Stimulated activated CD4-positive, alpha-beta T cell treated with anti-CD3 and anti-CD28 coated beads, Interleukin-15, amount 100 ng/mL, for 24 hours (primary cell): ENCODE data around the gene SLMAP.
"Not testable (repeated sequence)": the region's sequence is repeated elsewhere in the genome, so short reads cannot be mapped to it uniquely, and the experiment has no call there.

Experiments used
- DNase-seq: peaks from one replicate; pipeline ENCODE4 v3.0.0-alpha.2; 2020

The SLMAP gene

DNA sequence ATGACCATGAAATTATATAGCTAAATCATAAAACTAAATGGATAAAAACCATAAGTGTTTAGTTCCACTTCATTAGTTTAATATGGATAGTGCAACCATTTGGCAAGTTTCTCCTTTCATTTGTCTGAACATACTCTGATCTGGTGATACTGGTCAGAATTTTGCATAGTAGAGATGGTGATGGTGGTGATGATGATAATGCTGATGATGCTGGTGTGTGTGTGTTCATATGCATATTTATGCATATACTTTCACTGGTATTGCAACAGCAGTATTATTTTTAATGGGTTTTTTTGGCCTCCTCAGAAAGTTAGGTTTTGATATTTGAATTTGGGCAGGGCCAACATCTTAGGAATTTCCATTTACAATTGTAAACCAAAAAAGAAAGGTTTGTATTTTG is 76.4 kb downstream of the SLMAP start:
- DNase-seq: no peak

DNA sequence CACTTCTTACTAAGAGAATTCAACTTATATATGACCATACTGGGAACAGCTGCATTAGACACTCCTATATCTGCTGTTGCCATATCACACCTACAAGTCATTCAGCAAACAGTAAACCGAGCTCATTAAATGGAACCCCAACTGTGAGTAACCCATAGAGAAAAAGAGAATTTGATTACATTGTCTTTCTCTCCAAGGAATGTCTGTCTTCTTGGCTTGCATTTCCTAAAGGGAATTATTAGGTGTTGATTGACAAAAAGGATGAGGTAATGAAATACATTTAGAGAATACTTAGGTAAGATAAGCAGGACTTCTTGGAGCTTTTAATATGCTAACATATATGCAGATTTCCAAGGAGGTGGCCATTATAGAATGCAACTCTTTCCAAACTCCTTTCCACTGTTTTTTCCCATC is 76.8 kb downstream of the SLMAP start:
- no peak for DNase-seq

DNA sequence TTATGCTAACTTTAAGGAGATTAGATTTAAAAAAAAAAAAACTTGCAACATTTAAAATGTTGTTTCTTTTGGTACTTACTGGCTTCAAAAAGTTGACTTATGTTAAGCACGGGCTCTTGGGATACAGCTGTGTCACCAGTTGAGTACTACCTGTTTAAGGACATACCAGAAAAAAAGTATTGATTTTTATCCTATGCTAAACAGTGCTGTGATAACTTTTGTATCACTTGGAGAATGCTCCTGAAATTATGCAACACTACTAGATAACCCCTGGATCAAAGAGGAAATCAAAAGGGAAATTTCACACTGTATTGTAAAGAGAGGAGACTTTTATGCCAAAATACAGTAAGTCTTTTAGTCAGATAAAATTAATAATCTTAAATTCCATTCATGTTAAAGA is 77.7 kb downstream of the SLMAP start:
- no peak for DNase-seq

DNA sequence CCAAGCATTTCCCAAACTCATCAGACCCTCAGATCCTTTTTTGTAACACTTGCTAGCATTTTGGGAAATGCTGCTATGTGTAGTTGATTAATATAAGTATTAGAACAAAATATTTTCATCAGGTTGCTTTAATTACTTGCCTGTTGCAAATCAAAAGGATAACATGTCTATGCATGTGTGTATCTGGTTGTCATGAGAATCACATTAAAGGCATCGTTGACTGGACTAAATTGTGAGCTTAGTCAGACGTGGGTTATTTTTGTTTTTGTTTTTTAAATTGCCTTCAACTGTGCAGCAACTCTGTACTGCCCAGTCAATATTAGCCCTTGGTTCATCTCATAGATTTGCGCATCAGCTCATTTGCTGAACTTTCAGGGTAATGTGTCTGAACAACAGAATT is 81.6 kb downstream of the SLMAP start:
- no peak for DNase-seq

DNA sequence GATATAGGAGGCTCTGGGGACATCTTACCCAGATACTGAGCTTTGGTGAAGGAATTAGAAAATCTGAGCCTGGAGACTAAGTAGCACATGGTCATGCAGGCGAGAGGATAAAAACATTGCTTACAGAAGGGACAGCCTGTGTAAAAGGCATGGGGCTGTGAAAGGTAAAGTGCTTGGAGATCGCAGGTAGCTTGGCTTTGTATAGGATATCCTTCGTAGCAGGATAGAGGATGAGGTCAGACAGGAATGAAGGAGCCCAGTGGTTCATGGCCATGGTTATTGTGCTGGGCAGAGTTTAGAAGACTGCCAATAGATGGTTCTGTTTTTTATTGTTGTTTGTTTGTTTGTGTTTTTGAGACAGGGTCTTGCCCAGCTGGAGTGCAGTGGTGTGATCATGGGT is 82.5 kb downstream of the SLMAP start:
- DNase-seq: no peak

DNA sequence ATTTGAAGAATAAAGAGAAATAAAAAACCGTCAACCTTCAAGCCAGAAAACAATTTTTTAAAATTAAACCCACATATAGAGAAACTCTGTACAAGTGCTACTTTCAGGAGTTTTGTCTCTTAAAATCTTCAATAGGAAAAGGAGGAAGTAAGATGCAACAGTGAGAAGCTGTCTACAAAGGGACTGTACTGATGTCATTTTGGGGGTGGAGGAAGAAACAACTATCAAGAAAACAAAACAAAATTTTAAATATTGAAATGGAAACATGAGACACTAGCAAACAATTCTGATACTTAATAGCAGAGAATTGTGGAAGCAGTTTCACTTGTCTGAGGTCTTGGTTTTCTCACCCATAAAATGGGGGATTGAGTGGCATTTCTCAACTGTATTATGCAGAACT is 84.4 kb downstream of the SLMAP start:
- DNase-seq: no peak

DNA sequence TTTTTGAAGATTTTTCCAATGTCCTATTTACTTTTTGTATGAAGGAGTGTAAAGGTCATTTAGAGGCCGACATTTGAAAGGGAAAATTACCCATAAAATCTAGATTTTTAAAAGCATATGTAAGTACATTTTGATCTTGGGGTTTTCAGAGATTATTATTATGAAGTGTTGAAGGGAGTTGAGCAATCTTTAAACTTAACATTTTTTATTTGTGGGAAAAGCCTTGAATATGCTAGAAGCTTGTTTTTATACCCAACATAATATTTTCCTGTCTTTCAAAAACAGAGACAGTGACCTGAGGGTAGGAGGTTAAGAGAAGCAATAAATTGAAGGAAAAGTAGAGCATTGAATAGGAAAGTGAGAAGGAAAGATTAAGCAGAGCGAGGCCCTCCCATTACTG is 85.7 kb downstream of the SLMAP start:
- no peak for DNase-seq

DNA sequence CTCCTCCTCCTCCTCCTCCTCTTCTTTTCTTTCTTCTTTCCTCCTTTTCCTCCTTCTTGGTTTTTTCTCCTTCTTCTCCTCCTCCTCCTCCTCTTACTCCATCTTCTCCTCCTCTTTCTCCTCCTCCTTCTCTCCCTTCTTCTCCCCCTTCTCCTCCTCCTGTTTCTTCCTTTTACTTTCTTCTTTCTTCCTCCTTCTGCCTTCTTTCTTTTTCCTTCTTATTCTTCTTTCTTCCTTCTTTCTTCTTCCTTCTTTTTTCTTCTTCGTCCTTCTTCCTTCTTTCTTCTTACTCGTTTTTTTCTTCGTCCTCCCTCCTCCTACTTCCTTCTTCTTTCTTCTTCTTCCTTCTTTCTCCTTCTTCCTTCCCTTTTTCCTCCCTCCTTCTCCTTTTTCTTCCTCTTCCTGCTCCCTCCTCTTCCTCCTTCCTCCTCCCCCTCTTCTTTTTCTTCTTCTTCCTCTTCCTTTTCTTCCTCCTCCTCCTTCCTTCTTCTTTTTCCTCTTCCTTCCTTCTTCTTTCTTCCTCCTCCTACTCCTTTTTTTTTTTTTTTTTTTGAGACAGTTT is 92.1 kb downstream of the SLMAP start:
- DNase-seq: no peak

DNA sequence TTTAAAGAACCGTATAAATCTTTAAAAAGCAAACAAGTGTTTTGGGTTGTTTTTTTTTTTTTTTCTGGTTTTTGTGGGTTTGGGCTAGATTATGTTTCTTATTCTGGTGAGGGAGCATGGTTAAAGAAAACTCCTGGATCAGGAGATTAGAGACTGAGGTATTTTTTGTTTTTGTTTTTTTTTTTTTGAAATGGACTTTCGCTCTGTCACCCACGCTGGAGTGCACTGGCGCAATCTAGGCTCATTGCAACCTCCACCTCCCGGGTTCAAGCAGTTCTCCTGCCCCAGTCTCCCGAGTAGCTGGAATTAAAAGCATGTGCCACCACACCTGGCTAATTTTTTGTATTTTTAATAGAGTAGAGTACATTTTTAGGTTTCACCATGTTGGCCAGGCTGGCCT is 95.2 kb downstream of the SLMAP start:
- DNase-seq: no peak

DNA sequence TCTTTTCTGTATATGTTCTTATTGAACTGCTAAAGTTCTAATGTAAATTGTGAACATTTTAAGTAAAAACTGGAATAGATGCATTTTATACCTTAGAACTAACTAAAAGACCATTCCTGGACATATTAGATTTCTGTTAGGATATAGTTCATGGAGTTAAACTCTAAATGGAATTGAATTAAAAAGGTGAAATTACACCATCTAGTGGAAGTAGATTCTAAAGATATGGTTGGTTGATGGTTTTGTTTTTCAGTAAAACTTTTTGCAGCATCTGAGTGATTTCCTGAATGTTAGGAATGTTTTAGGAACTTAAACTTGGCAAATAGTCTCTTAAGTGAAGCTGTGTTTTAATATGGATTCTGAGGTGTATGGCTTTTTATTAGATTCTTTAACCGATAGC is 96.8 kb downstream of the SLMAP start:
- no peak for DNase-seq

DNA sequence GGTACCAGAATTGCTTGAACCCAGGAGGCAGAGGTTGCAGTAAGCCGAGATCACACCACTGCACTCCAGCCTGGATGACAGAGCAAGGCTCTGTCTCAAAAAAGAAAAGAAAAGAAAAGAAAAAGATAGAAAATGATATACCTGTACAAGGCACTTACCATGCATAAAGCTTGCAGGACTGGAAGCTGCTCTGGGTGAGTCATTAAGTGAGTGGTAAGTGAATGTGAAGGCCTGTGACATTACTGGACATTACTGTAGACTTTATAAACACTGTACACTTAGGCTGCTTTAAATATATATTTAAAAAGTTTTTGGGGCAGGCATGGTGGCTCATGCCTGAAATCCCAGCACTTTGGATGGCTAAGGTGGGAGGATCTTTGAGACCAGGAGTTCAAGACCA is 99.2 kb downstream of the SLMAP start:
- DNase-seq: no peak

DNA sequence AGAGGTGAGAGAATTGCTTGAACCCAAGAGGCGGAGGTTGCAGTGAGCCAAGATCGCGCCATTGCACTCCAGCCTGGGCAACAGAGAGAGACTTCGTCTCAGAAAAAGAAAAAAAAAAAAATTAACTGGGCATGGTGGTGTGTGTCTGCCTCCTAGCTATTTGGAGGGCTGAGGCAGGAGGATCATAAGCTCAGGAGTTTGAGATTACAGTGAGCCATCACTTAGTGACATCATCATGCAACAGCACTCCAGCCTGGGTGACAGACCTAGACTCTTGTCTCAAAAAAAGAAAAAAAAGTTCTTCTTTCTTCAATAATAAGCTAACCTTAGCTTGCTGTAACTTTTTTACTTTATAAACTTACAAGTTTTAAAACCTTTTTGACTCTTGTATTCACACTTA is 99.8 kb downstream of the SLMAP start:
- DNase-seq: no peak

DNA sequence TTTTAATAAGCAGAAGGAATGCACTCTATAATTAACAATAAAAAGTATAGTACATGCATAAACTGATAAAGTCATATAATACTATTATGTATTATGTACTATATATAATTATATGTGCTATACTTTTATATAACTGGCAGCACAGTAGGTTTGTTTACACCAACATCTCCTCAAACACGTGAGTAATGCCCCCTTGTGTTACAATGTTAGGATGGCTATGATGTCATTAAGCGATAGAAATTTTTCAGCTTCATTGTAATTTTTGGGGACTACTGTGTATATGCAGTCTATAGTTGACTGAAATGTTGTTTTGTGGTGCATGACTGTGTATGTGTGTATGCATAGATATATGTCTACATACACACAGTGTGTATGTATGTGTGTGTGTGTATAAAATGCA is 100.6 kb downstream of the SLMAP start:
- no peak for DNase-seq

DNA sequence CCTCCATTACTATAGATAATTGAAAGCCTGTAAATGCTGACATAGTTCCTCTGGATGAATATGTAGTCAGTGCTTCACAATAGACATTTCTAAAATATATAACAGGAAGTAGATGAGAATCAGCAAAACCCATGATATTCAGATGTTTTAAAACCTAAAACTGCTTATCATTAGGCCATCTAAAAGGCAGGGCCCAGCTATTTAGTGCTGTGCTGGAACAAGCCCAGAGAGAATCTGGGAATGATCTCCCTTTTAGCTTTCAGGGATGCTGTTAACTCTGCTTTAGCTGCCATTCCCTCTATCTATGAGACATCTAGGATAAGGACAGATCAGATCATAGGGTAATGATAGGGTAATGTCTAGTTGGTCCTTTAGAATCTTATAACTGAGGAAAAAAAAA is 106.8 kb downstream of the SLMAP start:
- DNase-seq: no peak

DNA sequence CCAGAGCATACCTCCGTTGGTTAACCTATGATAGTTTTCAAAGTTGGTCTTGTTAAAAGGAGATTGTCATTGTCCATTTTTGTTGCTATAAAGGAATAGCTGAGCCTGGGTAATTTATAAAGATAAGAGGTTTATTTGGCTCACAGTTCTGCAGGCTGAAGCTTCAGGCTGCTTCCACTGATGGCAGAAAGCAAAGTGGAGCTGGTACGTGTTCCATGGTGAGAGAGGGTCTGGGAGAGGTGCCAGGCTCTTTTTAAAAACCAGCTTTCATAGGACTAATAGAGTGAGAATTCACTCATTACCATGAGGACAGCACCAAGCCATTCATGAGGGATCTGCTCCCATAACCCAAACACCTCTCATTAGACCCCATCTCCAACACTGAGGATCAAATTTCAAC is 107.3 kb downstream of the SLMAP start:
- DNase-seq: no peak

DNA sequence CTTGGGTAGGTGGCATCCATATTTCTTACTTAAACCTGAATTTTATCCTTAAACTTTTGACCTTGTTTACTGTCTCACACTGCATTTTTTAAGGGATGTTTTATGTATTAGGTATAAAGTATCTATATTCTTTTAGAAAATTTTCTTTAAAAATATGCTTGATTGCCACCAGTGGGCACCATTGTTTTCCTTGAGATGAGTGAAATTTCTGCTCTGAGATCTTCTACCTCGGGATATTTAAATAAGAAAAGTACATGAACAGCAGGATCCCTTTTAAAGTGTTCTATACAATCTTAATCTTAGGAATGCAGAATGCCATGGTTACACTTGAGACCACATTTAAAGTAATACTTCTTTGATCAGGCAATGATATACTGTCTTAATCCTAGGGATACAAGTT is 108.7 kb downstream of the SLMAP start:
- DNase-seq: no peak

DNA sequence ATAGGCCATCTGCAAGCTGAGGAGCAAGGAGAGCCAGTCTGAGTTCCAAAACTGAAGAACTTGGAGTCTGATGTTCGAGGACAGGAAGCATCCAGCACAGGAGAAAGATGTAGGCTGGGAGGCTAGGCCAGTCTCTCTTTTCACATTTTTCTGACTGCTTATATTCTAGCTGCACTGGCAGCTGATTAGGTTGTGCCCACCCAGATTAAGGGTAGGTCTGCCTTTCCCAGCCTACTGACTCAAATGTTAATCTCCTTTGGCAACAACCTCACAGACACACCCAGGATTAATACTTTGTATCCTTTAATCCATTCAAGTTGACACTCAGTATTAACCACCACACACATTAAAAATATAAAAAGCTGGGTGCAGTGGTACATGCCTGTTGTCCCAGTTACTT is 113.0 kb downstream of the SLMAP start:
- DNase-seq: not testable (repeated sequence)

DNA sequence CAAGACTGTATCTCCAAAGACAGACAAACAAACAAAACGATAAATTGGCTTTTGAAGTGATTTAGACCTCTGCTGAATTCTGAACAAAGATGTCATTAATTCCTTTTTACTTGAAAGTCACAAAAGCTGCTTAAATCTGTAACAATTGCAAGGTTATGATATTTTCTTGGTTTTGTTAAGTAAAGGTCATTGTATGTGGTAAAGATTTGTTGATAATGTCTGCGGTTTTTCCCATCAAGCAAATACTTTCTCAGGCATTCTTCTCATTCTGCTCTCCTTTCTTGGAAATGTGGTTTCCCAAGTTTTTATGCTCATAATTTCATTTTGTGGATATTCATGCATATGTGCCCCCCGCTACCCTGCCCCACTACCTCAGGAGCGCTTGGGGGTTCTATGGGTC is 116.5 kb downstream of the SLMAP start:
- no peak for DNase-seq

DNA sequence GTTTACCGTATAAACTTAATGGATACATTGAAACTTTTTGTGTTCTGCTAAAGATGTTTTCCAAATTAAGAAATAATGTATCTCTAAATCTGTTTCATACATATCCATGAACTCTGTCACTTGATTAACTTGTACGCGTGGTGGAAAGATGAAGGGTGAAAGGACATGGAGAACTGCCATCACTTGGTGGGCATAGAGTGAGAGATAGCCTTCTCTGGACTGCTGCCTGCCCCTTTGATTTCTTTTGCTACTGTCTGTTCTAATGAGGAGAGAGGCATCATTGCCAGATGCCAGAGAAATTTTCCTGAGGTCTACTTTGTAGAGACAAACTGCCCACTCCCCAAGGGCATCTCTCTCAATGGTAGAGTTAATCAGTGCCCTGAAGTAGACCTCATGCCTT is 120.5 kb downstream of the SLMAP start:
- no peak for DNase-seq

DNA sequence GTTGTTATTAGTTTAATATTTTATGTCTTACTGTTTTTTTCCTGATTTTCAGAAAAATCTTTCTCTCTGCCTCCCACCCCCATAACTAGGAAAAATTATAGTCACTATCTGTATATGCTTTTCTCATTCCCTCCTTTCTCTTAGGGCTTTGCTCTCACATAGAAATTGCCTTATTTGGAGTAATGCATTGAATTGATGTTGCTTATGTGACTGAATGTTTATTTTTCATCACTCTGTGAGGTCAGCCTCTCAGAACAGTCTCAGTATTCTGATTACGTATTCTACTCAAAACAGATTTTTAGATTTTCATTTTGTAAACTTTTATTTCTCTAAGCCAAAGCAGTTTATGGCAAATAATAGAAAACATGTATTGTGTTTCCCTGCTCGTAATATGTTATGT is 121.0 kb downstream of the SLMAP start:
- DNase-seq: no peak

DNA sequence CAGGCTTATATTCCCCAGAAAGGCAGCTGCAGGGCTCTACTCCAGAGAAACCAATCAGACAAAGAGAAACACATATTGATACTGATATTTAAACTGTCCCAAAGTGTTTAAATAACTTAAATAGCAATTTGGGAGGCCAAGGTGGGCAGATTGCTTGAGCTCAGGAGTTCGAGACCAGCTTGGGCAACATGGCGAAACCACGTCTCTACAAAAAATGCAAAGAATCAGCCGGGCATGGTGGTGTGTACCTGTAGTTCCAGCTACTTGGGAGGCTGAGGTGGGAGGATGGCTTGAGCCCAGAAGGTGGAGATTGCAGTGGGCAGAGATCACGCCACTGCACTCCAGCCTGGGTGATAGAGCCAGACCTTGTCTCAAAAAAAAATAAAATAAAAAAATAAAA is 128.3 kb downstream of the SLMAP start:
- not testable (repeated sequence) for DNase-seq

DNA sequence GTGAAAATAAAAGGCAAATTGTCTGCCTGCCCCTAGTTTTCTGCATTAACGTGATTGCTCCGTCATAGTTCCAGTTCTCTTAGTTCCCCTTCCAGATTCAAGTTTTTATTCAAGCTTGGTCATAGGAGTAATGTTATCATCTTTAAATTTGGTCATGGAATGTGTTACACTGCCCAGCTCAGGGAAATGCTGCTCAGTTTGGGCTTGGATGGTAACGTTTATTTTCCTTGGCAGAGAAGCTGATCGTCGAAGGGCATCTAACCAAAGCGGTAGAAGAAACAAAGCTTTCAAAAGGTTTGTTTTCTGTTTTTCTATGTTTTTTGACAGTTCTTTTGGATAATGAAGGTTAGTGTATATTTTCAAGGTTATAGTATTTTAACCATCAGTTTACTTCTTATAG is 133.7 kb downstream of the SLMAP start:
- DNase-seq: no peak

DNA sequence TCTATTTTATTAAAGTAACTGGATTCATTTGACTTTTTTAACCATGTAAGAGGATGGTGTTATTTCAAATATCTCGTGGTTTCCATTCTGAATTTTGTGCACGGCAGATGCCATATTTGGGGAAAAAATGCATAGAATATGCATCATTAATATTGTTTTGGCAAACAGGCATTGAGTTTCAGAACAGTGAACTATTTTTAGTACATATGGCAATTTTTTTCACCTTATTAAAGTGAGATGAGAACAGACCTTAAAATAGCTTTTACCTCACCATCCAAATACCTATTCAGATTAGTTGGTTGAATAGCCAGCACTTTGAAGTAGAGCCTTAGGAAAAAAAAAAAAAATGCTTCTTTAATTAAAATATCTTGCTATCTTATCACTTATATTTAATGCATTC is 134.8 kb downstream of the SLMAP start:
- no peak for DNase-seq

DNA sequence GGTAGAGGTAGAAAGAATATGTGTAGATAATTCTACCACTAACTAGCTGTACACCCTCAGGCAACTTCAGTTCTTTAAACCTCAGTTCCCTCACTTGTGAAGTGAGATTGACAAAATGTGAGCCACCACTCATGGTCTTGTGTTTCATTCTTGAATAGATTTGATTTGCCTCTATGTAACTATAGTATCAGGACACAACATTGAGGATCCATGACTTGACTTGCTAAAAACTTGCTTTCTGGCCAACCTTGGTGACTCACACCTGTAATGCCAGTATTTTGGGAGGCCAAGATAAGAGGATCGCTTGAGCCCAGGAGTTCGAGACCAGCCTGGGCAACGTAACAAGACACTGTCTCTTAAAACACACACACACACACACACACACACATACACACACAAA is 136.3 kb downstream of the SLMAP start:
- no peak for DNase-seq

DNA sequence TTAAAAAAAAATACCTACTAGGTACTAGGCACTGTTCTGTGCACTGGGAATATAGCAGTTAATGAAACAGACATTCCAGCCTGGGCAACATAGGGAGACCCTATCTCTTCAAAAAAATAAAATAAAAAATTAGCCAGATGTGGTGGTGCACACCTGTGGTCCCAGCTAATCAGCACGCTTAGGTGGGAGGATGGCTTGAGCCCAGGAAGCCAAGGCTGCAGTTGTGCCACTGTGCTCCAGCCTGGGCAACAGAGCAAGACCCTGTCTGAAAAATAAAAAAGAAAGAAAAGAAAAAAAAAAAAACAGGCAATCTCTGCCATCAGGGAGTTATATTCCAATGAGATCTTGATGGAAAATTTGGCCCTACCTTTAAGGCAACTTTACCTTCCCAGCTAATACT is 137.0 kb downstream of the SLMAP start:
- no peak for DNase-seq

DNA sequence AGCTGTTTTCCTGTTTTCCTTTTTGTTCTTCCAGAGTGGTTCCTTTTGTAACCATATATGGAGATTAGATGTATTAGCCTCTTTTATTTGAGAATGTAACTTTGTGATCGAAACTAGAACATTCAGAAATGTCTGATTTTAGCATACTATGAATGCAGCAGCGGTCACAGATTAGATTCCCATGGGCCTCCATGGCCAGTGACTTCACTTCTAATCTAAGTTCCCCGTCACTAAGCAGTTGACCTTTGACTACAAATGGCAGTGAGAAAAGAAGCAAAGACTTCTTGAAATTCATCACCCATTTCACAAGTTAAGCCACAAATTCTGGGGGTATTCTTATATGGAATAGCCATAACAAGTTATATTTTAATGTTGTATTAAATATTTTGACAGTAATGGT is 137.6 kb downstream of the SLMAP start:
- DNase-seq: no peak
